ENCODE data around the gene VIPR2. TPM values are rescaled to one million over a fixed set of nuclear protein-coding genes. Genes with fewer than 3 reads are reported as not detected.

The VIPR2 gene
- polyA plus RNA-seq, 1 experiment, result not detected

- POLR2A ChIA-PET, result no interaction called here
Measured at GRCh38 chr7:159151231-159151630, 6.6 kb upstream of the VIPR2 start.

GRCh38 chr7:159149488-159149887 lies 4.8 kb upstream of the VIPR2 start:
- Histone ChIP-seq H3K27me3 (ENCODE audit: control insufficient read depth, insufficient read depth, low read length) (no peaks in the 10 kb centered on the region; the same call in 1 of the 2 replicates), H3K36me3 (ENCODE audit: control insufficient read depth, insufficient read depth, low read length) (no peaks in the 10 kb centered on the region), H3K4me3 (ENCODE audit: low read depth, low read length) (no peak overlapping the region)
- ChIA-PET CTCF (no interaction called here), POLR2A (no interaction called here)
- no peak for TF ChIP-seq CTCF (IDR thresholded peaks at IDR 0.05; ENCODE audit: insufficient read depth, low read depth, low read length)
- DNase-seq (ENCODE audit: low read depth), result no peak

More at GRCh38 chr7:159151231-159151630, 6.6 kb upstream of the VIPR2 start:
- CTCF ChIA-PET, result no interaction called here
- no peaks in the 10 kb centered on the region for H3K27me3 ChIP-seq (ENCODE audit: control insufficient read depth, insufficient read depth, low read length)
- no peak overlapping the region for H3K4me3 ChIP-seq (ENCODE audit: low read depth, low read length)
- H3K36me3 ChIP-seq (ENCODE audit: control insufficient read depth, insufficient read depth, low read length), result no peaks in the 10 kb centered on the region
- no peak for DNase-seq (ENCODE audit: low read depth)
- no peak for TF ChIP-seq CTCF (IDR thresholded peaks at IDR 0.05; ENCODE audit: insufficient read depth, low read depth, low read length)

- ChIA-PET CTCF (no interaction called here), POLR2A (no interaction called here)
Measured at GRCh38 chr7:159148430-159149395, 4.0 kb upstream of the VIPR2 start.

GRCh38 chr7:159147687-159148086 lies 3.0 kb upstream of the VIPR2 start:
- Histone ChIP-seq H3K36me3 (ENCODE audit: control insufficient read depth, insufficient read depth, low read length) (no peaks in the 10 kb centered on the region), H3K27me3 (ENCODE audit: control insufficient read depth, insufficient read depth, low read length) (peaks cover 1% of the 10 kb centered on the region; the same call in 1 of the 2 replicates), H3K4me3 (ENCODE audit: low read depth, low read length) (no peak overlapping the region)
- no peak for DNase-seq (ENCODE audit: low read depth)
- no peak for TF ChIP-seq CTCF (IDR thresholded peaks at IDR 0.05; ENCODE audit: insufficient read depth, low read depth, low read length)
- ChIA-PET POLR2A (no interaction called here), CTCF (no interaction called here)

More at GRCh38 chr7:159148430-159149395, 4.0 kb upstream of the VIPR2 start:
- Histone ChIP-seq H3K27me3 (ENCODE audit: control insufficient read depth, insufficient read depth, low read length) (no peaks in the 10 kb centered on the region; the same call in 1 of the 2 replicates), H3K4me3 (ENCODE audit: low read depth, low read length) (no peak overlapping the region), H3K36me3 (ENCODE audit: control insufficient read depth, insufficient read depth, low read length) (no peaks in the 10 kb centered on the region)
- no peak for DNase-seq (ENCODE audit: low read depth)
- no peak for TF ChIP-seq CTCF (IDR thresholded peaks at IDR 0.05; ENCODE audit: insufficient read depth, low read depth, low read length)

GRCh38 chr7:159147246-159147645 lies 2.6 kb upstream of the VIPR2 start:
- Histone ChIP-seq H3K27me3 (ENCODE audit: control insufficient read depth, insufficient read depth, low read length) (peaks cover 1% of the 10 kb centered on the region; the same call in 1 of the 2 replicates), H3K36me3 (ENCODE audit: control insufficient read depth, insufficient read depth, low read length) (no peaks in the 10 kb centered on the region), H3K4me3 (ENCODE audit: low read depth, low read length) (no peak overlapping the region)
- DNase-seq (ENCODE audit: low read depth), result no peak
- POLR2A ChIA-PET, result no interaction called here
- CTCF ChIA-PET, result no interaction called here
- no peak for TF ChIP-seq CTCF (IDR thresholded peaks at IDR 0.05; ENCODE audit: insufficient read depth, low read depth, low read length)
